ENCODE data around the gene MECR. TPM values are rescaled to one million over a fixed set of nuclear protein-coding genes. Genes with fewer than 3 reads are reported as not detected.
"Not testable (repeated sequence)": the region's sequence is repeated elsewhere in the genome, so short reads cannot be mapped to it uniquely, and the experiment has no call there.

MECR gene
- total RNA-seq, 1 experiment from 2014 or later = 25.3 TPM

GRCh38 chr1:29225361-29225760 lies 5.4 kb downstream of the MECR start:
- no peak for DNase-seq
- Histone ChIP-seq H3K4me2 (ENCODE audit: low read depth, low read length, poor library complexity, severe bottlenecking) (no peak overlapping the region), H3K9me3 (ENCODE audit: low read length) (no peaks in the 10 kb centered on the region), H3K27ac (ENCODE audit: low read length) (no peak overlapping the region), H3K4me1 (ENCODE audit: low read length) (peaks cover 9% of the 10 kb centered on the region), H3K4me3 (ENCODE audit: low read length) (no peak overlapping the region), H3K9ac (ENCODE audit: low read length) (no peak overlapping the region), H4K20me1 (ENCODE audit: insufficient read depth, low read depth, low read length) (no peaks in the 10 kb centered on the region), H2AFZ (ENCODE audit: low read length) (no peak overlapping the region), H3K79me2 (ENCODE audit: low read length) (peaks cover 53% of the 10 kb centered on the region), H3K9me2 (replicated peaks; ENCODE audit: insufficient read depth, low read length) (no peaks in the 10 kb centered on the region), H3K27me3 (ENCODE audit: low read length) (no peaks in the 10 kb centered on the region), H3K36me3 (ENCODE audit: insufficient read depth, low read length) (no peaks in the 10 kb centered on the region)

GRCh38 chr1:29224356-29224837 lies 6.3 kb downstream of the MECR start:
- H3K36me3 ChIP-seq (ENCODE audit: insufficient read depth, low read length) = no peaks in the 10 kb centered on the region

GRCh38 chr1:29223521-29223920 lies 7.2 kb downstream of the MECR start:
- no peaks in the 10 kb centered on the region for H4K20me1 ChIP-seq (ENCODE audit: insufficient read depth, low read depth, low read length)
- no peaks in the 10 kb centered on the region for H3K36me3 ChIP-seq (ENCODE audit: insufficient read depth, low read length)
- no peak overlapping the region for H3K4me2 ChIP-seq (ENCODE audit: low read depth, low read length, poor library complexity, severe bottlenecking)
- H3K27me3 ChIP-seq (ENCODE audit: low read length) = no peaks in the 10 kb centered on the region
- no peaks in the 10 kb centered on the region for H3K4me1 ChIP-seq (ENCODE audit: low read length)
- H2AFZ ChIP-seq (ENCODE audit: low read length) = no peak overlapping the region
- no peak overlapping the region for H3K9ac ChIP-seq (ENCODE audit: low read length)
- H3K79me2 ChIP-seq (ENCODE audit: low read length) = peaks cover 34% of the 10 kb centered on the region
- H3K9me2 ChIP-seq (replicated peaks; ENCODE audit: insufficient read depth, low read length) = no peaks in the 10 kb centered on the region
- no peak overlapping the region for H3K4me3 ChIP-seq (ENCODE audit: low read length)
- no peak overlapping the region for H3K27ac ChIP-seq (ENCODE audit: low read length)
- no peak for DNase-seq
- no peaks in the 10 kb centered on the region for H3K9me3 ChIP-seq (ENCODE audit: low read length)

More at GRCh38 chr1:29224356-29224837, 6.3 kb downstream of the MECR start:
- Histone ChIP-seq H2AFZ (ENCODE audit: low read length) (no peak overlapping the region), H3K4me2 (ENCODE audit: low read depth, low read length, poor library complexity, severe bottlenecking) (no peak overlapping the region), H3K4me3 (ENCODE audit: low read length) (no peak overlapping the region), H3K9me2 (replicated peaks; ENCODE audit: insufficient read depth, low read length) (no peaks in the 10 kb centered on the region), H3K27me3 (ENCODE audit: low read length) (no peaks in the 10 kb centered on the region), H3K9me3 (ENCODE audit: low read length) (no peaks in the 10 kb centered on the region), H4K20me1 (ENCODE audit: insufficient read depth, low read depth, low read length) (no peaks in the 10 kb centered on the region), H3K9ac (ENCODE audit: low read length) (no peak overlapping the region), H3K27ac (ENCODE audit: low read length) (no peak overlapping the region), H3K4me1 (ENCODE audit: low read length) (peaks cover 1% of the 10 kb centered on the region), H3K79me2 (ENCODE audit: low read length) (peaks cover 43% of the 10 kb centered on the region)
- DNase-seq = no peak

GRCh38 chr1:29222686-29223085 lies 8.0 kb downstream of the MECR start:
- Histone ChIP-seq H3K9me2 (replicated peaks; ENCODE audit: insufficient read depth, low read length) (no peaks in the 10 kb centered on the region), H3K4me2 (ENCODE audit: low read depth, low read length, poor library complexity, severe bottlenecking) (no peak overlapping the region), H3K4me3 (ENCODE audit: low read length) (no peak overlapping the region), H2AFZ (ENCODE audit: low read length) (no peak overlapping the region), H4K20me1 (ENCODE audit: insufficient read depth, low read depth, low read length) (no peaks in the 10 kb centered on the region), H3K27me3 (ENCODE audit: low read length) (no peaks in the 10 kb centered on the region), H3K79me2 (ENCODE audit: low read length) (peaks cover 29% of the 10 kb centered on the region), H3K9me3 (ENCODE audit: low read length) (no peaks in the 10 kb centered on the region), H3K4me1 (ENCODE audit: low read length) (no peaks in the 10 kb centered on the region), H3K9ac (ENCODE audit: low read length) (no peak overlapping the region), H3K27ac (ENCODE audit: low read length) (no peak overlapping the region), H3K36me3 (ENCODE audit: insufficient read depth, low read length) (no peaks in the 10 kb centered on the region)
- DNase-seq = no peak

- not testable (repeated sequence) for H4K20me1 ChIP-seq (ENCODE audit: insufficient read depth, low read depth, low read length); H3K9me3 ChIP-seq (ENCODE audit: low read length); DNase-seq; H3K9ac ChIP-seq (ENCODE audit: low read length); H3K27me3 ChIP-seq (ENCODE audit: low read length); H3K4me3 ChIP-seq (ENCODE audit: low read length); H2AFZ ChIP-seq (ENCODE audit: low read length); H3K9me2 ChIP-seq (replicated peaks; ENCODE audit: insufficient read depth, low read length); H3K4me2 ChIP-seq (ENCODE audit: low read depth, low read length, poor library complexity, severe bottlenecking); H3K27ac ChIP-seq (ENCODE audit: low read length); H3K4me1 ChIP-seq (ENCODE audit: low read length); H3K36me3 ChIP-seq (ENCODE audit: insufficient read depth, low read length)
- peaks cover 24% of the 10 kb centered on the region for H3K79me2 ChIP-seq (ENCODE audit: low read length)
These were observed 8.5 kb downstream of the MECR start for GRCh38 chr1:29222260-29222659.

GRCh38 chr1:29221296-29221695 lies 9.4 kb downstream of the MECR start:
- Histone ChIP-seq H3K4me2 (ENCODE audit: low read depth, low read length, poor library complexity, severe bottlenecking) (no peak overlapping the region), H2AFZ (ENCODE audit: low read length) (no peak overlapping the region), H4K20me1 (ENCODE audit: insufficient read depth, low read depth, low read length) (no peaks in the 10 kb centered on the region), H3K27me3 (ENCODE audit: low read length) (no peaks in the 10 kb centered on the region), H3K4me3 (ENCODE audit: low read length) (no peak overlapping the region), H3K4me1 (ENCODE audit: low read length) (no peaks in the 10 kb centered on the region), H3K79me2 (ENCODE audit: low read length) (peaks cover 19% of the 10 kb centered on the region), H3K36me3 (ENCODE audit: insufficient read depth, low read length) (no peaks in the 10 kb centered on the region), H3K9me2 (replicated peaks; ENCODE audit: insufficient read depth, low read length) (no peaks in the 10 kb centered on the region), H3K27ac (ENCODE audit: low read length) (no peak overlapping the region), H3K9me3 (ENCODE audit: low read length) (no peaks in the 10 kb centered on the region), H3K9ac (ENCODE audit: low read length) (no peak overlapping the region)
- no peak for DNase-seq

GRCh38 chr1:29218223-29218622 lies 12.5 kb downstream of the MECR start:
- Histone ChIP-seq H3K9me2 (replicated peaks; ENCODE audit: insufficient read depth, low read length) (no peaks in the 10 kb centered on the region), H3K27ac (ENCODE audit: low read length) (no peak overlapping the region), H3K4me3 (ENCODE audit: low read length) (no peak overlapping the region), H3K9me3 (ENCODE audit: low read length) (no peaks in the 10 kb centered on the region), H3K4me1 (ENCODE audit: low read length) (no peaks in the 10 kb centered on the region), H3K36me3 (ENCODE audit: insufficient read depth, low read length) (peaks cover 3% of the 10 kb centered on the region; the same call in 1 of the 2 replicates), H3K9ac (ENCODE audit: low read length) (no peak overlapping the region), H2AFZ (ENCODE audit: low read length) (no peak overlapping the region), H3K27me3 (ENCODE audit: low read length) (no peaks in the 10 kb centered on the region), H4K20me1 (ENCODE audit: insufficient read depth, low read depth, low read length) (no peaks in the 10 kb centered on the region), H3K79me2 (ENCODE audit: low read length) (peaks cover 9% of the 10 kb centered on the region), H3K4me2 (ENCODE audit: low read depth, low read length, poor library complexity, severe bottlenecking) (no peak overlapping the region)
- no peak for DNase-seq

- peaks cover 3% of the 10 kb centered on the region; the same call in 1 of the 2 replicates for H3K36me3 ChIP-seq (ENCODE audit: insufficient read depth, low read length)
- H3K27ac ChIP-seq (ENCODE audit: low read length) = no peak overlapping the region
- H3K9me2 ChIP-seq (replicated peaks; ENCODE audit: insufficient read depth, low read length) = no peaks in the 10 kb centered on the region
- no peaks in the 10 kb centered on the region for H3K4me1 ChIP-seq (ENCODE audit: low read length)
- H3K27me3 ChIP-seq (ENCODE audit: low read length) = no peaks in the 10 kb centered on the region
- H4K20me1 ChIP-seq (ENCODE audit: insufficient read depth, low read depth, low read length) = no peaks in the 10 kb centered on the region
- no peak overlapping the region for H3K4me2 ChIP-seq (ENCODE audit: low read depth, low read length, poor library complexity, severe bottlenecking)
- H3K79me2 ChIP-seq (ENCODE audit: low read length) = peaks cover 4% of the 10 kb centered on the region
- H3K9ac ChIP-seq (ENCODE audit: low read length) = no peak overlapping the region
- no peak for DNase-seq
- H2AFZ ChIP-seq (ENCODE audit: low read length) = no peak overlapping the region
- no peaks in the 10 kb centered on the region for H3K9me3 ChIP-seq (ENCODE audit: low read length)
- H3K4me3 ChIP-seq (ENCODE audit: low read length) = no peak overlapping the region
These were observed 13.1 kb downstream of the MECR start for GRCh38 chr1:29217633-29218032.

- Histone ChIP-seq H3K4me1 (ENCODE audit: low read length) (no peaks in the 10 kb centered on the region; the same call in 1 of the 2 replicates), H3K27ac (ENCODE audit: low read length) (no peak overlapping the region), H3K79me2 (ENCODE audit: low read length) (no peaks in the 10 kb centered on the region; the same call in 1 of the 2 replicates), H3K4me2 (ENCODE audit: low read depth, low read length, poor library complexity, severe bottlenecking) (no peak overlapping the region), H3K4me3 (ENCODE audit: low read length) (no peak overlapping the region), H3K27me3 (ENCODE audit: low read length) (no peaks in the 10 kb centered on the region), H3K9me3 (ENCODE audit: low read length) (no peaks in the 10 kb centered on the region), H3K9me2 (replicated peaks; ENCODE audit: insufficient read depth, low read length) (no peaks in the 10 kb centered on the region), H3K36me3 (ENCODE audit: insufficient read depth, low read length) (peaks cover 8% of the 10 kb centered on the region; the same call in 1 of the 2 replicates), H4K20me1 (ENCODE audit: insufficient read depth, low read depth, low read length) (no peaks in the 10 kb centered on the region), H2AFZ (ENCODE audit: low read length) (no peak overlapping the region), H3K9ac (ENCODE audit: low read length) (no peak overlapping the region)
- DNase-seq = no peak
These were observed 17.7 kb downstream of the MECR start for GRCh38 chr1:29213055-29213454.
